IMR-90 (cell line): ENCODE results near the gene ZNF366. TPM values are rescaled to one million over a fixed set of nuclear protein-coding genes. Genes with fewer than 3 reads are reported as not detected.
A peak's percentile ranks its signal among the peaks of the same experiment; 100 is the strongest.

Experiments
- ATAC-seq: fragments of 200-7000 bp; cut with Tn5 transposase; 2 replicates; pipeline ENCODE4 v1.9.1; 2020; ENCODE audit warnings: low read depth, mild to moderate bottlenecking, moderate library complexity
- BruUV-seq: library from RNA; stranded (reverse); fragments of 400-500 nt; replicated peaks from 2 replicates; lab custom pipeline; 2021; lab: Mats Ljungman, UMichigan
- CTCF ChIA-PET: fragments of 300-600 bp; formaldehyde crosslinking; extraction: SDS; loops from one replicate; lab custom pipeline; 2021; ENCODE audit warnings: antibody characterized with exemption; lab: Yijun Ruan, JAX
- POLR2A ChIA-PET: fragments of 300-600 bp; sonication (Branson Sonifier 250); formaldehyde crosslinking; loops from one replicate; lab custom pipeline; 2022; ENCODE audit warnings: antibody characterized with exemption; ENCODE audit not compliant: unreplicated experiment; lab: Charles Lee
- DNase-seq: peaks from one replicate; pipeline ENCODE4 v3.0.0; 2013
- H2AFZ ChIP-seq: replicated peaks from 2 replicates; pipeline ENCODE3; 2013; ENCODE audit warnings: low read length, mild to moderate bottlenecking; ENCODE audit not compliant: poor library complexity
- H2AK5ac ChIP-seq: 2 replicates; pipeline ENCODE4 v1.6.1; 2013; ENCODE audit warnings: low read depth, low read length, inconsistent platforms
- H2AK9ac ChIP-seq: replicated peaks from 2 replicates; pipeline ENCODE3; 2013; ENCODE audit warnings: mild to moderate bottlenecking, low read depth, low read length, moderate library complexity; ENCODE audit not compliant: poor library complexity
- H2BK120ac ChIP-seq: 2 replicates; pipeline ENCODE4 v1.6.1; 2013; ENCODE audit warnings: low read depth, low read length, inconsistent platforms
- H2BK15ac ChIP-seq: 3 replicates; pipeline ENCODE4 v1.6.1; 2013; ENCODE audit warnings: low read depth, low read length, inconsistent platforms
- H2BK20ac ChIP-seq: 2 replicates; pipeline ENCODE4 v1.6.1; 2013; ENCODE audit warnings: low read depth, mild to moderate bottlenecking, inconsistent platforms, low read length, moderate library complexity
- H2BK5ac ChIP-seq: 2 replicates; pipeline ENCODE4 v1.6.1; 2013; ENCODE audit warnings: mild to moderate bottlenecking, low read depth, low read length, inconsistent platforms; ENCODE audit not compliant: poor library complexity, severe bottlenecking
- H3K14ac ChIP-seq: replicated peaks from 2 replicates; pipeline ENCODE4 v1.6.1; 2013; ENCODE audit warnings: low read depth, low read length, inconsistent platforms
- H3K18ac ChIP-seq: 2 replicates; pipeline ENCODE4 v1.6.1; 2013; ENCODE audit warnings: low read depth, low read length, control low read depth
- H3K23ac ChIP-seq: 2 replicates; pipeline ENCODE4 v1.6.1; 2013; ENCODE audit warnings: low read depth, low read length, inconsistent platforms
- H3K27ac ChIP-seq: 2 replicates; pipeline ENCODE4 v1.5.1; 2013; ENCODE audit warnings: mild to moderate bottlenecking, control low read depth, low read length; ENCODE audit not compliant: insufficient read depth
- H3K27me3 ChIP-seq: 2 replicates; pipeline ENCODE4 v1.6.1; 2013; ENCODE audit warnings: low read length; ENCODE audit not compliant: control insufficient read depth, insufficient read depth
- H3K36me3 ChIP-seq: 2 replicates; pipeline ENCODE4 v1.6.1; 2013; ENCODE audit warnings: low read length, mixed read lengths; ENCODE audit not compliant: control insufficient read depth, insufficient read depth
- H3K4ac ChIP-seq: 2 replicates; pipeline ENCODE4 v1.6.1; 2013; ENCODE audit warnings: low read depth, low read length, inconsistent platforms
- H3K4me1 ChIP-seq: 2 replicates; pipeline ENCODE4 v1.6.1; 2013; ENCODE audit warnings: low read length, mixed read lengths; ENCODE audit not compliant: control insufficient read depth, insufficient read depth
- H3K4me2 ChIP-seq: 2 replicates; pipeline ENCODE4 v1.6.1; 2013; ENCODE audit warnings: low read depth, mild to moderate bottlenecking, control low read depth, low read length, moderate library complexity
- H3K4me3 ChIP-seq: 2 replicates; pipeline ENCODE4 v1.5.1; 2013; ENCODE audit warnings: low read depth, mild to moderate bottlenecking, control low read depth, low read length, moderate library complexity; ENCODE audit not compliant: insufficient read depth
- H3K56ac ChIP-seq: 2 replicates; pipeline ENCODE4 v1.6.1; 2013; ENCODE audit warnings: low read length, inconsistent platforms; ENCODE audit not compliant: insufficient read depth; ENCODE audit errors: extremely low read depth
- H3K79me1 ChIP-seq, 2 experiments: 2 replicates each; pipeline ENCODE4 v1.6.1; 2013; ENCODE audit warnings: low read length in 2 of 2, inconsistent platforms in 1 of 2, low read depth in 1 of 2
- H3K9ac ChIP-seq: 2 replicates; pipeline ENCODE4 v1.6.1; 2013; ENCODE audit warnings: low read depth, low read length, control low read depth
- H3K9me1 ChIP-seq: 2 replicates; pipeline ENCODE4 v1.6.1; 2013; ENCODE audit warnings: low read length, inconsistent platforms; ENCODE audit not compliant: insufficient read depth
- H3K9me3 ChIP-seq: 2 replicates; pipeline ENCODE4 v1.6.1; 2013; ENCODE audit warnings: low read length; ENCODE audit not compliant: control insufficient read depth, insufficient read depth
- H4K20me1 ChIP-seq: 2 replicates; pipeline ENCODE4 v1.6.1; 2013; ENCODE audit warnings: low read length, inconsistent platforms; ENCODE audit not compliant: insufficient read depth
- H4K5ac ChIP-seq: 2 replicates; pipeline ENCODE4 v1.6.1; 2013; ENCODE audit warnings: mild to moderate bottlenecking, low read depth, low read length, control low read depth
- H4K8ac ChIP-seq, 2 experiments: 2 replicates each; pipeline ENCODE4 v1.6.1; 2013; ENCODE audit warnings: low read depth in 2 of 2, low read length in 2 of 2, control low read depth in 1 of 2, inconsistent platforms in 1 of 2
- H4K91ac ChIP-seq: 2 replicates; pipeline ENCODE4 v1.6.1; 2013; ENCODE audit warnings: low read depth, low read length, inconsistent platforms; ENCODE audit not compliant: insufficient read depth
- BHLHE40 ChIP-seq: fragments of 150-350 bp; IDR thresholded peaks from 2 replicates; pipeline ENCODE4 v1.6.1; 2016; ENCODE audit warnings: mild to moderate bottlenecking, low read depth, low read length
- CTCF ChIP-seq: conservative IDR thresholded peaks from 2 replicates; pipeline ENCODE4 v1.5.1; 2012; ENCODE audit warnings: mild to moderate bottlenecking, low read depth, low read length, improper control_type of control experiment
- MAZ ChIP-seq: IDR thresholded peaks from 2 replicates; pipeline ENCODE4 v1.6.1; 2012; ENCODE audit warnings: low read depth, mild to moderate bottlenecking, low read length, improper control_type of control experiment, moderate library complexity, borderline replicate concordance
- NFE2L2 ChIP-seq: fragments of 150-350 bp; IDR thresholded peaks from 2 replicates; pipeline ENCODE4 v1.6.1; 2016; ENCODE audit warnings: low read depth, mild to moderate bottlenecking, low read length
- RAD21 ChIP-seq: IDR thresholded peaks from 2 replicates; pipeline ENCODE4 v1.6.1; 2012; ENCODE audit warnings: low read length, improper control_type of control experiment
- RFX5 ChIP-seq: IDR thresholded peaks from 2 replicates; pipeline ENCODE4 v1.8.0; 2012; ENCODE audit warnings: low read depth, mild to moderate bottlenecking, low read length, moderate library complexity
- SMC3 ChIP-seq: fragments of 150-350 bp; IDR thresholded peaks from 2 replicates; pipeline ENCODE4 v1.6.1; 2016; ENCODE audit warnings: low read depth, mild to moderate bottlenecking, antibody characterized with exemption, low read length, moderate library complexity
- WGBS, 2 experiments: methylation state at CpG; one replicate each; pipeline versions ENCODE4 v1.1.5 to v1.1.7; 2013; ENCODE audit warnings: missing lambda C conversion rate in 2 of 2; ENCODE audit not compliant: insufficient read length in 1 of 2; ENCODE audit errors: extremely low coverage in 2 of 2; 5-methylcytosine and 5-hydroxymethylcytosine counted together
- dilution Hi-C: fragments of 300-500 bp; cut with HindIII; formaldehyde crosslinking; loops from one replicate; pipeline ENCODE4 v1.14.3; 2018; ENCODE audit warnings: low sequenced_read_pairs; ENCODE audit not compliant: unreplicated experiment
- in situ Hi-C: fragments of 300-500 bp; cut with MboI; formaldehyde crosslinking; loops from 3 replicates; pipeline ENCODE4 v1.14.3; 2019; ENCODE audit warnings: low sequenced_read_pairs, inconsistent platforms, mixed read lengths
- intact Hi-C: fragments of 100-400 bp; cut with micrococcal nuclease; formaldehyde crosslinking; loops from 2 replicates; pipeline ENCODE4 v1.10.0; 2022
- polyA plus RNA-seq, 3 experiments: library from polyadenylated mRNA; depleted of rRNA; stranded (reverse); fragments of >200 nt; gene quantifications; 2 replicates each; pipeline ENCODE4 v1.2.3, GENCODE V29; 2012; ENCODE audit warnings: low replicate concordance in 1 of 3
- total RNA-seq: library from RNA; depleted of rRNA; stranded (reverse); fragments of >200 nt; gene quantifications from 2 replicates; pipeline ENCODE4 v1.2.3, GENCODE V29; 2012

ZNF366 gene
- total and polyA plus RNA-seq, 2 of the 4 experiments (the other 2 are of a cell fraction): not detected

GRCh38 chr5:72523960-72524582, 16.9 kb upstream of the ZNF366 start:
- Histone ChIP-seq H3K9me3 (no peaks in the 10 kb centered on the region), H2AK9ac (no peak overlapping the region), H3K4me3 (no peak overlapping the region), H3K9me1 (no peaks in the 10 kb centered on the region), H3K56ac (no peak overlapping the region), H3K4ac (no peak overlapping the region), H3K18ac (no peak overlapping the region), H3K4me2 (no peak overlapping the region), H4K20me1 (no peaks in the 10 kb centered on the region), H2AFZ (no peak overlapping the region), H3K4me1 (peaks cover 2% of the 10 kb centered on the region; the same call in 1 of the 2 replicates), H3K14ac (no peak overlapping the region), H3K23ac (no peak overlapping the region), H4K91ac (no peak overlapping the region), H4K5ac (no peak overlapping the region), H3K27me3 (no peaks in the 10 kb centered on the region), H2BK120ac (no peak overlapping the region), H3K79me1 (no peaks in the 10 kb centered on the region), H2AK5ac (no peak overlapping the region), H3K36me3 (no peaks in the 10 kb centered on the region), H2BK20ac (peak overlapping the region; percentile 40; the same call in 1 of the 2 replicates), H2BK5ac (peak overlapping the region; percentile 4), H4K8ac (no peak overlapping the region), H3K9ac (no peak overlapping the region), H2BK15ac (peak overlapping the region; percentile 43; the same call in 2 of the 3 replicates), H3K27ac (no peak overlapping the region)
- peak; percentile 73 for TF ChIP-seq CTCF
- no peak for TF ChIP-seq MAZ
- peak; percentile 86 for TF ChIP-seq RAD21
- TF ChIP-seq RFX5: no peak
- no peak for TF ChIP-seq NFE2L2
- TF ChIP-seq BHLHE40: no peak
- TF ChIP-seq SMC3: peak; percentile 94
- BruUV-seq: no TSS peak
- dilution Hi-C loops: no loop called here
- in situ Hi-C loops: loop anchor here (25.0 kb wide), 1 partner anchor 162 kb away; no protein-coding TSS in a partner anchor
- ATAC-seq (peak; percentile 84), DNase-seq (peak; percentile 88)
- POLR2A ChIA-PET: no interaction called here
- intact Hi-C loops: loop anchor here (1.0 to 10.0 kb wide), 5 partner anchors 158 to 741 kb away; partner anchors contain the start of genes MRPS27, PTCD2 and TNPO1
- CTCF ChIA-PET: interaction anchor here (0.5 to 2.9 kb wide), 20 partner anchors 10 to 586 kb away, joined by 3 to 24 read pairs (median 4); no protein-coding TSS in a partner anchor
- WGBS, 2 experiments: no CpG with 5 or more reads among the region's 3 CpGs
